Measurements from ENCODE around the gene CAND2. TPM values are rescaled to one million over a fixed set of nuclear protein-coding genes. Genes with fewer than 3 reads are reported as not detected.

CAND2 gene
- total and polyA plus RNA-seq, 9 of the 15 experiments (the other 6 are each of a cell fraction or from before 2014, with no cell fraction given) = 0.91 to 14.9 (median 4.3) TPM

GRCh38 chr3:12752102-12752501 lies 44.4 kb upstream of the CAND2 start:
- Histone ChIP-seq H3K9me1 (ENCODE audit: control insufficient read depth, insufficient read depth, low read length) (no peaks in the 10 kb centered on the region), H2AFZ (ENCODE audit: low read depth, low read length) (no peak overlapping the region), H3K4me2 (ENCODE audit: insufficient read depth, low read length) (no peak overlapping the region), H3K9me3 (replicated peaks; ENCODE audit: control insufficient read depth, insufficient read depth, low read depth, low read length) (no peaks in the 10 kb centered on the region), H3K27me3 (ENCODE audit: control insufficient read depth in 2 of 2, insufficient read depth in 2 of 2, low read length in 2 of 2) (peaks cover 0 to 5% of the 10 kb centered on the region in 2 experiments; a peak in 4 of 5 replicates), H3K27ac (ENCODE audit: extremely low read depth, low read depth, low read length) (no peak overlapping the region), H3K9ac (ENCODE audit: insufficient read depth in 1 of 2, low read depth in 2 of 2, low read length in 2 of 2) (no peak overlapping the region), H3K79me2 (ENCODE audit: control insufficient read depth, insufficient read depth, low read length) (no peaks in the 10 kb centered on the region), H3K4me3 (no peak overlapping the region), H3K4me1 (replicated peaks in 1 of 2; ENCODE audit: control insufficient read depth in 2 of 2, insufficient read depth in 2 of 2, low read length in 2 of 2) (peaks cover 0 to 27% of the 10 kb centered on the region in 2 experiments; a peak in 4 of 5 replicates), H4K20me1 (replicated peaks; ENCODE audit: control insufficient read depth, insufficient read depth, low read length) (no peaks in the 10 kb centered on the region), H3K36me3 (ENCODE audit: control insufficient read depth, insufficient read depth, low read length) (no peaks in the 10 kb centered on the region)
- FAIRE-seq (no peak), ATAC-seq (no peak), DNase-seq (ENCODE audit: extremely low read depth in 1 of 4, low spot score in 3 of 4) (no peak)
- CTCF ChIA-PET (ENCODE audit: low intra/inter-chr PET ratio) = no interaction called here
- intact Hi-C loops (cut with micrococcal nuclease) (no loop called here), in situ Hi-C loops (cut with MboI) (no loop called here)
- 5% methylated on average over 3 of the region's 3 CpGs for WGBS (ENCODE audit: insufficient coverage, low coverage, missing lambda C conversion rate)
- no TSS peak for BruUV-seq (replicated peaks)
- POLR2A ChIA-PET = no interaction called here
- TF ChIP-seq XRCC3 (IDR thresholded peaks at IDR 0.05) = no peak
- TF ChIP-seq E2F6 (IDR thresholded peaks at IDR 0.05; ENCODE audit: borderline replicate concordance in 1 of 2, extremely low read depth in 1 of 2, insufficient read depth in 1 of 2, insufficient read length in 1 of 2, low read depth in 1 of 2, low read length in 1 of 2, poor library complexity in 1 of 2, severe bottlenecking in 1 of 2) = no peak
- TF ChIP-seq NCOA2 (IDR thresholded peaks at IDR 0.05; ENCODE audit: partially characterized antibody in 2 of 2) = no peak
- no peak for TF ChIP-seq SMARCE1 (IDR thresholded peaks at IDR 0.05)
- TF ChIP-seq, protein P1, sequence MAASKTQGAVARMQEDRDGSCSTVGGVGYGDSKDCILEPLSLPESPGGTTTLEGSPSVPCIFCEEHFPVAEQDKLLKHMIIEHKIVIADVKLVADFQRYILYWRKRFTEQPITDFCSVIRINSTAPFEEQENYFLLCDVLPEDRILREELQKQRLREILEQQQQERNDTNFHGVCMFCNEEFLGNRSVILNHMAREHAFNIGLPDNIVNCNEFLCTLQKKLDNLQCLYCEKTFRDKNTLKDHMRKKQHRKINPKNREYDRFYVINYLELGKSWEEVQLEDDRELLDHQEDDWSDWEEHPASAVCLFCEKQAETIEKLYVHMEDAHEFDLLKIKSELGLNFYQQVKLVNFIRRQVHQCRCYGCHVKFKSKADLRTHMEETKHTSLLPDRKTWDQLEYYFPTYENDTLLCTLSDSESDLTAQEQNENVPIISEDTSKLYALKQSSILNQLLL (CRISPR knock-in tag; IDR thresholded peaks at IDR 0.05; ENCODE audit: borderline replicate concordance) = no peak
- TF ChIP-seq ZNF316 (IDR thresholded peaks at IDR 0.05) = no peak
- no peak for TF ChIP-seq NFYB (IDR thresholded peaks at IDR 0.05; ENCODE audit: extremely low read depth, insufficient read length)
- TF ChIP-seq ZBTB49 (CRISPR knock-in tag; IDR thresholded peaks at IDR 0.05; ENCODE audit: borderline replicate concordance) = no peak
- TF ChIP-seq YY1 (IDR thresholded peaks at IDR 0.05; ENCODE audit: borderline replicate concordance in 1 of 3, control insufficient read depth in 1 of 3, extremely low read depth in 1 of 3, insufficient read depth in 3 of 3, insufficient read length in 1 of 3, insufficient replicate concordance in 2 of 3, low read depth in 1 of 3, low read length in 2 of 3) = no peak
- TF ChIP-seq TEAD1 (CRISPR knock-in tag; IDR thresholded peaks at IDR 0.05) = no peak
- TF ChIP-seq POLR2A (conservative IDR thresholded peaks at IDR 0.05) = no peak
- TF ChIP-seq STAG1 (CRISPR knock-in tag; IDR thresholded peaks at IDR 0.05; ENCODE audit: borderline replicate concordance) = no peak
- no peak for TF ChIP-seq ZNF431 (CRISPR knock-in tag; IDR thresholded peaks at IDR 0.05)
- TF ChIP-seq BCLAF1 (IDR thresholded peaks at IDR 0.05; ENCODE audit: borderline replicate concordance in 1 of 2, control insufficient read depth in 1 of 2, low read depth in 2 of 2, low read length in 1 of 2) = no peak

Data from K562 (cell line).